Smooth muscle cell (in vitro differentiated cells): ENCODE measurements around the gene AFP. TPM values are rescaled to one million over a fixed set of nuclear protein-coding genes. Genes with fewer than 3 reads are reported as not detected.

Source experiments
- DNase-seq: peaks from one replicate; lab custom pipeline; 2025; ENCODE audit not compliant: unreplicated experiment; lab: John Stamatoyannopoulos, UW
- H2AFZ ChIP-seq: fragments of 200-600 bp; sonication (generic); 2 replicates; pipeline ENCODE4 v1.6.0; 2016; ENCODE audit warnings: antibody characterized with exemption, low read depth, mild to moderate bottlenecking
- H3F3A ChIP-seq: fragments of 200-600 bp; sonication (generic); 2 replicates; pipeline ENCODE4 v1.6.0; 2017; ENCODE audit warnings: antibody characterized with exemption, low read depth
- H3K27ac ChIP-seq: fragments of 200-600 bp; sonication (generic); 2 replicates; pipeline ENCODE4 v1.5.1; 2016; ENCODE audit warnings: low read depth, mild to moderate bottlenecking
- H3K27me3 ChIP-seq: fragments of 200-600 bp; sonication (generic); 2 replicates; pipeline ENCODE4 v1.6.1; 2016; ENCODE audit warnings: low read depth, mild to moderate bottlenecking
- H3K36me3 ChIP-seq: fragments of 200-600 bp; sonication (generic); 2 replicates; pipeline ENCODE4 v1.5.1; 2016; ENCODE audit warnings: low read depth
- H3K4me1 ChIP-seq: fragments of 200-600 bp; sonication (generic); 2 replicates; pipeline ENCODE4 v1.5.1; 2016; ENCODE audit warnings: low read depth
- H3K4me2 ChIP-seq: fragments of 200-600 bp; sonication (generic); 2 replicates; pipeline ENCODE4 v1.6.0; 2016; ENCODE audit warnings: mild to moderate bottlenecking
- H3K4me3 ChIP-seq: fragments of 200-600 bp; sonication (generic); 2 replicates; pipeline ENCODE4 v1.5.1; 2016; ENCODE audit warnings: mild to moderate bottlenecking
- H3K79me2 ChIP-seq: fragments of 200-600 bp; sonication (generic); 2 replicates; pipeline ENCODE4 v1.6.0; 2016; ENCODE audit warnings: low read depth, mild to moderate bottlenecking
- H3K9ac ChIP-seq: fragments of 200-600 bp; sonication (generic); 2 replicates; pipeline ENCODE4 v1.6.0; 2016; ENCODE audit warnings: low read depth
- H3K9me3 ChIP-seq: fragments of 200-600 bp; sonication (generic); replicated peaks from 2 replicates; pipeline ENCODE4 v1.5.1; 2016; ENCODE audit warnings: low read depth
- H4K20me1 ChIP-seq: fragments of 200-600 bp; sonication (generic); 2 replicates; pipeline ENCODE4 v1.6.0; 2016; ENCODE audit warnings: low read depth
- CTCF ChIP-seq: fragments of 200-600 bp; sonication (generic); IDR thresholded peaks from 2 replicates; pipeline ENCODE4 v1.5.1; 2017; ENCODE audit warnings: borderline replicate concordance, mild to moderate bottlenecking, antibody characterized with exemption; ENCODE audit not compliant: insufficient read depth, poor library complexity, severe bottlenecking
- WGBS: methylation state at CpG from one replicate; pipeline ENCODE4 v1.1.7; 2016; ENCODE audit warnings: low lambda C conversion rate; 5-methylcytosine and 5-hydroxymethylcytosine counted together
- polyA plus RNA-seq: library from polyadenylated mRNA; unstranded; fragments of >200 nt; fragmentation: Nextera tagmentation; extraction: Ambion mirVana; gene quantifications from 2 replicates; pipeline ENCODE4 v1.2.1, GENCODE V29; 2016
- total RNA-seq: library from RNA; depleted of rRNA; stranded (reverse); fragments of >200 nt; gene quantifications from 2 replicates; pipeline ENCODE4 v1.2.3, GENCODE V29; 2014

The AFP gene
- total and polyA plus RNA-seq, 2 experiments from 2014 or later = 5.0 to 6.0 TPM

GRCh38 chr4:73432169-73433000 lies 3.6 kb upstream of the AFP start:
- no peak for TF ChIP-seq CTCF
- Histone ChIP-seq H3K4me2 (no peak overlapping the region), H3K9ac (no peak overlapping the region)

DNA sequence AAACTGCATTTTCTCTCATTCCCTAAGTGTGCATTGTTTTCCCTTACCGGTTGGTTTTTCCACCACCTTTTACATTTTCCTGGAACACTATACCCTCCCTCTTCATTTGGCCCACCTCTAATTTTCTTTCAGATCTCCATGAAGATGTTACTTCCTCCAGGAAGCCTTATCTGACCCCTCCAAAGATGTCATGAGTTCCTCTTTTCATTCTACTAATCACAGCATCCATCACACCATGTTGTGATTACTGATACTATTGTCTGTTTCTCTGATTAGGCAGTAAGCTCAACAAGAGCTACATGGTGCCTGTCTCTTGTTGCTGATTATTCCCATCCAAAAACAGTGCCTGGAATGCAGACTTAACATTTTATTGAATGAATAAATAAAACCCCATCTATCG lies 2.9 kb upstream of the AFP start:
- H3K27me3 ChIP-seq = no peaks in the 10 kb centered on the region
- 73% methylated on average over 2 of the region's 2 CpGs for whole genome bisulfite sequencing
- DNase-seq = no peak
- H2AFZ ChIP-seq = no peak overlapping the region
- H3K4me1 ChIP-seq = no peaks in the 10 kb centered on the region
- no peak overlapping the region for H3K4me3 ChIP-seq
- H3K9me3 ChIP-seq = no peaks in the 10 kb centered on the region
- H3K27ac ChIP-seq = no peak overlapping the region
- H3F3A ChIP-seq = no peaks in the 10 kb centered on the region
- H3K4me2 ChIP-seq = no peak overlapping the region
- TF ChIP-seq CTCF = no peak
- H4K20me1 ChIP-seq = no peaks in the 10 kb centered on the region
- no peak overlapping the region for H3K9ac ChIP-seq
- H3K36me3 ChIP-seq = no peaks in the 10 kb centered on the region
- H3K79me2 ChIP-seq = no peaks in the 10 kb centered on the region

More at GRCh38 chr4:73432169-73433000, 3.6 kb upstream of the AFP start:
- no peaks in the 10 kb centered on the region for H3K36me3 ChIP-seq
- H3K79me2 ChIP-seq = no peaks in the 10 kb centered on the region
- no peak for DNase-seq
- no peaks in the 10 kb centered on the region for H3F3A ChIP-seq
- H3K27me3 ChIP-seq = no peaks in the 10 kb centered on the region
- H2AFZ ChIP-seq = peak overlapping the region; percentile 39
- H3K4me3 ChIP-seq = no peak overlapping the region
- no peak overlapping the region for H3K27ac ChIP-seq
- no peaks in the 10 kb centered on the region for H3K9me3 ChIP-seq
- no peaks in the 10 kb centered on the region for H4K20me1 ChIP-seq
- no peaks in the 10 kb centered on the region for H3K4me1 ChIP-seq
- 71% methylated on average over 5 of the region's 5 CpGs for WGBS

GRCh38 chr4:73434311-73434710 lies 1.7 kb upstream of the AFP start:
- H3K4me2 ChIP-seq = no peak overlapping the region
- H3K4me3 ChIP-seq = no peak overlapping the region
- H3K36me3 ChIP-seq = no peaks in the 10 kb centered on the region
- no peaks in the 10 kb centered on the region for H3K27me3 ChIP-seq
- H4K20me1 ChIP-seq = no peaks in the 10 kb centered on the region
- DNase-seq = no peak
- no peaks in the 10 kb centered on the region for H3K9me3 ChIP-seq
- no peak overlapping the region for H2AFZ ChIP-seq
- WGBS = 53% methylated on average over 3 of the region's 3 CpGs
- no peak overlapping the region for H3K27ac ChIP-seq
- peak; percentile 49 for TF ChIP-seq CTCF
- no peaks in the 10 kb centered on the region for H3F3A ChIP-seq
- no peaks in the 10 kb centered on the region for H3K79me2 ChIP-seq
- H3K9ac ChIP-seq = no peak overlapping the region
- no peaks in the 10 kb centered on the region for H3K4me1 ChIP-seq
